ENCODE data around the gene DPY19L3. TPM values are rescaled to one million over a fixed set of nuclear protein-coding genes. Genes with fewer than 3 reads are reported as not detected.

Gene DPY19L3
- total and polyA plus RNA-seq, 2 donors (not counting 1 experiment from before 2014, with no cell fraction given), result 14.0 to 40.0 TPM

DNA sequence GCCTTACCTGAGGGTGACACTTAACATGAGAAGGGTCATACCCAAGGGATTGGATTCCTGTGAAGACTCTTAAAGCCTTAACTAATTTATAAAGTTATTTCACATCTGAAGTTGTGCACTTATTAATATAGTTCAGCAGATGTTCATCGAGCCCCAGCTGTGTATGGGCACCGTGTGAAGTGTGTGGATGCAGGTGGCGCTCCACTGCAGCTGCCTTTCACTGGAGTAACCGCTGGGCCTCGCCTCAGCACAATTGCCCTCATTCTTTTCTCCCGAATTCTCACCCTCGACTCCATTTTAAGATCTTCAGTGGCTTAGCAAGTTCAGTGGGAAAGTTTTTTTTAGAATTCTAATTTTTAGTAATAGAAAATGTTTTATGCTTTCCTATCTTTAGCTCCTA, 66.2 kb downstream of the DPY19L3 start:
- Histone ChIP-seq H3K9ac (ENCODE audit: low read length) (no peak overlapping the region), H2AFZ (ENCODE audit: insufficient read depth, low read depth, low read length, poor library complexity, severe bottlenecking) (no peak overlapping the region), H3K4me2 (replicated peaks; ENCODE audit: low read depth, low read length, poor library complexity, severe bottlenecking) (no peak overlapping the region), H3K9me3 (ENCODE audit: control extremely low read depth in 1 of 3, control insufficient read depth in 2 of 3, insufficient read depth in 1 of 3, low read length in 2 of 3) (no peaks in the 10 kb centered on the region), H3K36me3 (replicated peaks in 1 of 2; ENCODE audit: control extremely low read depth in 1 of 2, control insufficient read depth in 1 of 2, extremely low read depth in 1 of 2, insufficient read depth in 2 of 2, low read length in 1 of 2) (no peaks in the 10 kb centered on the region), H4K20me1 (ENCODE audit: control insufficient read depth, insufficient read depth, low read length, poor library complexity, severe bottlenecking) (no peaks in the 10 kb centered on the region), H3K79me2 (ENCODE audit: control insufficient read depth, insufficient read depth, low read length) (no peaks in the 10 kb centered on the region), H3K27me3 (replicated peaks in 1 of 4; ENCODE audit: control extremely low read depth in 1 of 4, control insufficient read depth in 3 of 4, insufficient read depth in 4 of 4, low read length in 3 of 4) (no peaks in the 10 kb centered on the region), H3K27ac (ENCODE audit: low read length in 2 of 2) (no peak overlapping the region), H3K4me1 (ENCODE audit: control insufficient read depth in 2 of 2, insufficient read depth in 2 of 2, low read length in 2 of 2) (no peaks in the 10 kb centered on the region), H3K4me3 (ENCODE audit: control extremely low read depth in 1 of 5, extremely low read depth in 1 of 5, insufficient read depth in 1 of 5, low read depth in 2 of 5, low read length in 4 of 5) (no peak overlapping the region)
- CTCF ChIA-PET, result no interaction called here
- Mint-ChIP-seq H3K4me1 (no peaks in the 10 kb centered on the region), H3K27ac (no peak overlapping the region), H3K27me3 (no peaks in the 10 kb centered on the region), H3K4me3 (no peak overlapping the region), H3K9me3 (ENCODE audit: insufficient read depth) (no peaks in the 10 kb centered on the region)
- intact Hi-C loops (cut with micrococcal nuclease), result no loop called here
- TF ChIP-seq, protein P1, sequence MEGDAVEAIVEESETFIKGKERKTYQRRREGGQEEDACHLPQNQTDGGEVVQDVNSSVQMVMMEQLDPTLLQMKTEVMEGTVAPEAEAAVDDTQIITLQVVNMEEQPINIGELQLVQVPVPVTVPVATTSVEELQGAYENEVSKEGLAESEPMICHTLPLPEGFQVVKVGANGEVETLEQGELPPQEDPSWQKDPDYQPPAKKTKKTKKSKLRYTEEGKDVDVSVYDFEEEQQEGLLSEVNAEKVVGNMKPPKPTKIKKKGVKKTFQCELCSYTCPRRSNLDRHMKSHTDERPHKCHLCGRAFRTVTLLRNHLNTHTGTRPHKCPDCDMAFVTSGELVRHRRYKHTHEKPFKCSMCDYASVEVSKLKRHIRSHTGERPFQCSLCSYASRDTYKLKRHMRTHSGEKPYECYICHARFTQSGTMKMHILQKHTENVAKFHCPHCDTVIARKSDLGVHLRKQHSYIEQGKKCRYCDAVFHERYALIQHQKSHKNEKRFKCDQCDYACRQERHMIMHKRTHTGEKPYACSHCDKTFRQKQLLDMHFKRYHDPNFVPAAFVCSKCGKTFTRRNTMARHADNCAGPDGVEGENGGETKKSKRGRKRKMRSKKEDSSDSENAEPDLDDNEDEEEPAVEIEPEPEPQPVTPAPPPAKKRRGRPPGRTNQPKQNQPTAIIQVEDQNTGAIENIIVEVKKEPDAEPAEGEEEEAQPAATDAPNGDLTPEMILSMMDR (IDR thresholded peaks at IDR 0.05), result no peak
- TF ChIP-seq EZH2 (IDR thresholded peaks at IDR 0.05; ENCODE audit: borderline replicate concordance, insufficient read depth, low read depth, low read length, poor library complexity, severe bottlenecking), result no peak
- WGBS (ENCODE audit: insufficient coverage), result 88% methylated on average over 5 of the region's 7 CpGs
- ATAC-seq (ENCODE audit: low read depth) (no peak), DNase-seq (no peak)
- POLR2A ChIA-PET, result no interaction called here

DNA sequence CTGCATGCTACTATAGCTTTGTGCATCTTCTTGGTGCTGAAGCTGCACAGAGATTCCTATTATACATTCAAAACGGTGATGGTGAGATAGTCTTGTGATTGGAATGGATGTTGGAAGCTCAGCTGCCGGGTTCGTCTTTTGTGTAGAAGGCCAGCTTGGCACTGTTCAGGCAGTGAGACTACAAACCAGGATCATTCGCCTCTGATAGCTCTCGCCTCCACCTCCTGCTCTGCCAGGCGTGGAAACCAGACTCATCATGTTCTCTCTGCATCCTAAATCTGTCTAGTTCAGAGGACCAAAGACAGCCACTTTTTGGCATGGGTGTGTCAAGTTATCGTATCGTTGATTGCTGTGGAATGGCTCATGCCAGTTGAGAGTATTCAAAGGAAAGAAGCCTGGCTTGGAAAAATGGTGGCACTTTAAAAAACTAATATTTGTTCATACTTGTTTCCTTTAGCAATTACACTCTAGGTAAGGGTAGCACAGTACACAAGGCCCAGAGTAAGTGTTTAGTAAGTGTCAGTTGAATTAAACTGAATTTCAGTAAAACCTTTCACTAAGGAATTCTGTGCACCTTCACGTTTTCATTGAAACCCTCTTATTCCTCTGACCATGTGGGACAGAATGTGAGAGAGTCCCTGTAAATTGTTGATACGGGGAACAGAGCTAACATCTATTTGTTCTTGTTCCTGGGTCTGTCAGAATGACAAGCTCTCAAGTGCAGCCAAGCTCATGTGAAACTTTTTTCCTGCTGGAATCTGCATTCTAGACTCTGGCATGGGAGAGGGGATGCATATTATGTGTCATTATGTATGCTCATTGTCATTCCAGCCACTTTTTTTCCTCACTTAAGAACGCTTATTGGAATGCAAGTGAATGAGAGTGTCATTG, 69.8 kb downstream of the DPY19L3 start:
- WGBS (ENCODE audit: insufficient coverage), result 100% methylated on average over 5 of the region's 11 CpGs
- H3K9me3 ChIP-seq (ENCODE audit: control extremely low read depth in 1 of 3, control insufficient read depth in 2 of 3, insufficient read depth in 1 of 3, low read length in 2 of 3), result no peaks in the 10 kb centered on the region
- H3K4me2 ChIP-seq (replicated peaks; ENCODE audit: low read depth, low read length, poor library complexity, severe bottlenecking), result no peak overlapping the region
- H3K4me1 ChIP-seq (ENCODE audit: control insufficient read depth in 2 of 2, insufficient read depth in 2 of 2, low read length in 2 of 2), result no peaks in the 10 kb centered on the region
- DNase-seq (no peak), ATAC-seq (ENCODE audit: low read depth) (no peak)
- H2AFZ ChIP-seq (ENCODE audit: insufficient read depth, low read depth, low read length, poor library complexity, severe bottlenecking), result no peak overlapping the region
- Mint-ChIP-seq H3K27ac (no peak overlapping the region), H3K27me3 (no peaks in the 10 kb centered on the region), H3K4me3 (no peak overlapping the region), H3K9me3 (ENCODE audit: insufficient read depth) (no peaks in the 10 kb centered on the region), H3K4me1 (no peaks in the 10 kb centered on the region)
- H3K4me3 ChIP-seq (ENCODE audit: control extremely low read depth in 1 of 5, extremely low read depth in 1 of 5, insufficient read depth in 1 of 5, low read depth in 2 of 5, low read length in 4 of 5), result no peak overlapping the region
- H3K36me3 ChIP-seq (replicated peaks in 1 of 2; ENCODE audit: control extremely low read depth in 1 of 2, control insufficient read depth in 1 of 2, extremely low read depth in 1 of 2, insufficient read depth in 2 of 2, low read length in 1 of 2), result peaks cover 0 to 15% of the 10 kb centered on the region in 2 experiments
- no peaks in the 10 kb centered on the region for H4K20me1 ChIP-seq (ENCODE audit: control insufficient read depth, insufficient read depth, low read length, poor library complexity, severe bottlenecking)
- H3K79me2 ChIP-seq (ENCODE audit: control insufficient read depth, insufficient read depth, low read length), result no peaks in the 10 kb centered on the region
- CTCF ChIA-PET, result no interaction called here
- no peaks in the 10 kb centered on the region for H3K27me3 ChIP-seq (replicated peaks in 1 of 4; ENCODE audit: control extremely low read depth in 1 of 4, control insufficient read depth in 3 of 4, insufficient read depth in 4 of 4, low read length in 3 of 4)
- POLR2A ChIA-PET, result no interaction called here
- intact Hi-C loops (cut with micrococcal nuclease), result no loop called here
- H3K27ac ChIP-seq (ENCODE audit: low read length in 2 of 2), result no peak overlapping the region
- TF ChIP-seq EZH2 (IDR thresholded peaks at IDR 0.05; ENCODE audit: borderline replicate concordance, insufficient read depth, low read depth, low read length, poor library complexity, severe bottlenecking), result no peak
- TF ChIP-seq, protein P1 (IDR thresholded peaks at IDR 0.05), result no peak
- H3K9ac ChIP-seq (ENCODE audit: low read length), result no peak overlapping the region

Measured in B cell (primary cell).